Hepatocyte (in vitro differentiated cells): Measurements from ENCODE around the gene SLC30A3. TPM values are rescaled to one million over a fixed set of nuclear protein-coding genes. Genes with fewer than 3 reads are reported as not detected.

Source experiments
- DNase-seq: peaks from one replicate; pipeline ENCODE4 v3.0.0-alpha.2; 2016; ENCODE audit warnings: low spot score
- H2AFZ ChIP-seq: fragments of 200-600 bp; sonication (generic); 2 replicates; pipeline ENCODE4 v1.6.0; 2016; ENCODE audit warnings: antibody characterized with exemption, mild to moderate bottlenecking
- H3K27ac ChIP-seq: fragments of 200-600 bp; sonication (generic); 2 replicates; pipeline ENCODE4 v1.5.1; 2016; ENCODE audit warnings: mild to moderate bottlenecking
- H3K27me3 ChIP-seq: fragments of 200-600 bp; sonication (generic); 2 replicates; pipeline ENCODE4 v1.6.1; 2016
- H3K36me3 ChIP-seq: fragments of 200-600 bp; sonication (generic); replicated peaks from 2 replicates; pipeline ENCODE4 v1.5.1; 2016; ENCODE audit warnings: low read depth; ENCODE audit not compliant: insufficient read depth
- H3K4me1 ChIP-seq: fragments of 200-600 bp; sonication (generic); 2 replicates; pipeline ENCODE4 v1.5.1; 2016; ENCODE audit warnings: mild to moderate bottlenecking, moderate library complexity; ENCODE audit not compliant: insufficient read depth
- H3K4me2 ChIP-seq: fragments of 200-600 bp; sonication (generic); 2 replicates; pipeline ENCODE4 v1.6.0; 2016
- H3K4me3 ChIP-seq: fragments of 200-600 bp; sonication (generic); 2 replicates; pipeline ENCODE4 v1.5.1; 2016; ENCODE audit warnings: mild to moderate bottlenecking
- H3K79me2 ChIP-seq: fragments of 200-600 bp; sonication (generic); 2 replicates; pipeline ENCODE4 v1.6.0; 2017; ENCODE audit warnings: mild to moderate bottlenecking
- H3K9me2 ChIP-seq: fragments of 200-600 bp; sonication (generic); replicated peaks from 2 replicates; pipeline ENCODE4 v1.6.0; 2017; ENCODE audit warnings: mild to moderate bottlenecking; ENCODE audit not compliant: insufficient read depth
- H3K9me3 ChIP-seq: fragments of 200-600 bp; sonication (generic); 2 replicates; pipeline ENCODE4 v1.5.1; 2016; ENCODE audit warnings: low read depth, mild to moderate bottlenecking
- H4K20me1 ChIP-seq: fragments of 200-600 bp; sonication (generic); 2 replicates; pipeline ENCODE4 v1.6.0; 2016; ENCODE audit warnings: mild to moderate bottlenecking; ENCODE audit not compliant: insufficient read depth, poor library complexity, severe bottlenecking
- CTCF ChIP-seq: fragments of 200-600 bp; sonication (generic); IDR thresholded peaks from 2 replicates; pipeline ENCODE4 v1.5.1; 2016; ENCODE audit warnings: antibody characterized with exemption, mild to moderate bottlenecking; ENCODE audit not compliant: poor library complexity
- EZH2 ChIP-seq: fragments of 200-600 bp; sonication (generic); IDR thresholded peaks from 2 replicates; pipeline ENCODE4 v1.6.1; 2016; ENCODE audit warnings: antibody characterized with exemption, mild to moderate bottlenecking, borderline replicate concordance
- EZH2phosphoT487 ChIP-seq: fragments of 200-600 bp; sonication (generic); IDR thresholded peaks from one replicate; pipeline ENCODE4 v1.6.1; 2018; ENCODE audit warnings: antibody characterized with exemption, mild to moderate bottlenecking, low read depth, moderate library complexity; ENCODE audit not compliant: unreplicated experiment, severe bottlenecking
- WGBS: methylation state at CpG from one replicate; pipeline ENCODE4 v1.1.6; 2016; ENCODE audit warnings: low lambda C conversion rate; ENCODE audit errors: missing lambda C conversion rate; 5-methylcytosine and 5-hydroxymethylcytosine counted together
- polyA plus RNA-seq: library from polyadenylated mRNA; unstranded; fragments of >200 nt; fragmentation: Nextera tagmentation; extraction: Ambion mirVana; gene quantifications from 2 replicates; pipeline ENCODE4 v1.2.1, GENCODE V29; 2016
- total RNA-seq: library from RNA; depleted of rRNA; stranded (reverse); fragments of >200 nt; gene quantifications from 2 replicates; pipeline ENCODE4 v1.2.3, GENCODE V29; 2014

The SLC30A3 gene
- total and polyA plus RNA-seq, 2 experiments from 2014 or later, result 0.20 TPM; not detected in 1

- WGBS, result 4% methylated on average over 42 of the region's 46 CpGs
- Histone ChIP-seq H3K79me2 (no peaks in the 10 kb centered on the region), H3K27me3 (peaks cover 87% of the 10 kb centered on the region), H3K4me2 (peak overlapping the region; percentile 99), H3K4me3 (peak overlapping the region; percentile 29), H3K9me2 (no peaks in the 10 kb centered on the region), H3K36me3 (no peaks in the 10 kb centered on the region), H3K9me3 (no peaks in the 10 kb centered on the region), H4K20me1 (no peaks in the 10 kb centered on the region), H3K27ac (no peak overlapping the region), H3K4me1 (peaks cover 31% of the 10 kb centered on the region), H2AFZ (peak overlapping the region; percentile 81)
- no peak for DNase-seq
- peak; percentile 97 for TF ChIP-seq EZH2
- TF ChIP-seq CTCF, result no peak
- peak; percentile 59 for TF ChIP-seq EZH2phosphoT487
These were observed 723 bp upstream of the SLC30A3 start for GRCh38 chr2:27263287-27264252.

- 13% methylated on average over 6 of the region's 40 CpGs for WGBS
- no peaks in the 10 kb centered on the region for H3K9me2 ChIP-seq
- peak; percentile 16 for TF ChIP-seq EZH2phosphoT487
- TF ChIP-seq EZH2, result peak; percentile 91
- TF ChIP-seq CTCF, result no peak
- no peak for DNase-seq
- peaks cover 31% of the 10 kb centered on the region for H3K4me1 ChIP-seq
- H3K36me3 ChIP-seq, result no peaks in the 10 kb centered on the region
- H3K79me2 ChIP-seq, result no peaks in the 10 kb centered on the region
- H4K20me1 ChIP-seq, result no peaks in the 10 kb centered on the region
- H2AFZ ChIP-seq, result peak overlapping the region; percentile 47
- no peak overlapping the region for H3K4me3 ChIP-seq
- H3K27me3 ChIP-seq, result peaks cover 82% of the 10 kb centered on the region
- H3K9me3 ChIP-seq, result no peaks in the 10 kb centered on the region
- no peak overlapping the region for H3K27ac ChIP-seq
- H3K4me2 ChIP-seq, result peak overlapping the region; percentile 99
These were observed 935 bp downstream of the SLC30A3 start for GRCh38 chr2:27261926-27262298.

GRCh38 chr2:27261241-27261925 is 1.5 kb downstream of the SLC30A3 start:
- H3K27me3 ChIP-seq, result peaks cover 83% of the 10 kb centered on the region
- no peaks in the 10 kb centered on the region for H3K9me3 ChIP-seq
- H3K4me2 ChIP-seq, result peak overlapping the region; percentile 99
- no peaks in the 10 kb centered on the region for H3K79me2 ChIP-seq
- H2AFZ ChIP-seq, result no peak overlapping the region
- peaks cover 31% of the 10 kb centered on the region for H3K4me1 ChIP-seq
- H3K36me3 ChIP-seq, result no peaks in the 10 kb centered on the region
- H3K27ac ChIP-seq, result no peak overlapping the region
- H3K4me3 ChIP-seq, result no peak overlapping the region
- H3K9me2 ChIP-seq, result no peaks in the 10 kb centered on the region
- 46% methylated on average over 11 of the region's 11 CpGs for WGBS
- no peaks in the 10 kb centered on the region for H4K20me1 ChIP-seq
- TF ChIP-seq EZH2phosphoT487, result no peak
- no peak for TF ChIP-seq CTCF
- no peak for TF ChIP-seq EZH2
- no peak for DNase-seq
